ENCODE data around the gene MROH9. TPM values are rescaled to one million over a fixed set of nuclear protein-coding genes. Genes with fewer than 3 reads are reported as not detected.
A peak's percentile ranks its signal among the peaks of the same experiment; 100 is the strongest.

MROH9 gene
- total and polyA plus RNA-seq, 2 of the 13 experiments (the other 11 are each of a cell fraction or from before 2014, with no cell fraction given): not detected

DNA sequence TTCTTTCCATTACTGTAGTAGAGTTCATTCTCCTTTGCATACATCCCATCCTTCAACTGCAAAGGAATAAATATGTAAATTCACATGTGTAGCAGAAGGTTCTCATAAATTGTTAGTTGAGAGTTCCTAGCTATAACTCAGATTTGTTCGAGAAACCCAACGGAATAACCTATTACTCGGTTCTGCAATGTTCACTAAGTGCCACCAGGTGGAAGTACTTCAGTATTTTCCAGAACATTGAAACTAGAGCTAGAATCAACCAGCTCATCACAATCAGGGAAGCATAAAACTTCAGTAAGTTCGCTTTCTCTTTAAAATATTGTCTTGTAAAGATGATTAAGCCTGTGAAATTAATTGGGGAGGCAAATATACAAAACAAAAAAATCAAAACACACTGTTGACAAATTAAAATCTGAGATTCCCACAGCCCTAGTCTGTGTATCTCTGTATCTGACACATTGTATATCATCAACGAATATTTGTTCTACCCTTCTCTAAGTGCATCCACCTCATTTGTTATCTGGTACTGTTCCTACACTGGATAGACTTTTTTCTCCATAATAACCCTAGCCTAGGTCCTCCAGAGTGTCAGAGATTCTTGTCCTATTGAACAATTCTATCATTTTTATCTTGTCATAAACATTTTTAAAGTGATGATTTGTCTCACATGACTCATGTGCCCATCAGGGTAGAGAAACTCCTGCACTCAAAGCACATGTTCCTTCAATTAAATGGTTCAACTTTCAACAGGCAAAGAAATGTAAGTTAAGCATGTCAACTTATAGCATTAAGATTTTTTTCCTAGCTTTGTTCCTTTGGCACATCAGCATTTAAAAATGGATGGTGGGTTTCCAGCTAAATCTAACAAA, 31.9 kb downstream of the MROH9 start:
- in situ Hi-C loops (cut with HindIII; ENCODE audit: extremely low pct_ligation_motif_present, low pct_unique_long_range_greater_than_20kb): no loop called here
- no peaks in the 10 kb centered on the region for H4K20me1 ChIP-seq (ENCODE audit: insufficient read depth, low read length)
- H3K4me3 ChIP-seq (replicated peaks in 1 of 3; ENCODE audit: insufficient read depth in 1 of 3, low read depth in 2 of 3, low read length in 3 of 3): no peak overlapping the region
- POLR2A ChIA-PET: no interaction called here
- DNase-seq (ENCODE audit: low spot score): peak; percentile 25
- H3K79me2 ChIP-seq (ENCODE audit: insufficient read depth, low read length): no peaks in the 10 kb centered on the region
- peak; percentile 74 for ATAC-seq
- TF ChIP-seq, protein P1, sequence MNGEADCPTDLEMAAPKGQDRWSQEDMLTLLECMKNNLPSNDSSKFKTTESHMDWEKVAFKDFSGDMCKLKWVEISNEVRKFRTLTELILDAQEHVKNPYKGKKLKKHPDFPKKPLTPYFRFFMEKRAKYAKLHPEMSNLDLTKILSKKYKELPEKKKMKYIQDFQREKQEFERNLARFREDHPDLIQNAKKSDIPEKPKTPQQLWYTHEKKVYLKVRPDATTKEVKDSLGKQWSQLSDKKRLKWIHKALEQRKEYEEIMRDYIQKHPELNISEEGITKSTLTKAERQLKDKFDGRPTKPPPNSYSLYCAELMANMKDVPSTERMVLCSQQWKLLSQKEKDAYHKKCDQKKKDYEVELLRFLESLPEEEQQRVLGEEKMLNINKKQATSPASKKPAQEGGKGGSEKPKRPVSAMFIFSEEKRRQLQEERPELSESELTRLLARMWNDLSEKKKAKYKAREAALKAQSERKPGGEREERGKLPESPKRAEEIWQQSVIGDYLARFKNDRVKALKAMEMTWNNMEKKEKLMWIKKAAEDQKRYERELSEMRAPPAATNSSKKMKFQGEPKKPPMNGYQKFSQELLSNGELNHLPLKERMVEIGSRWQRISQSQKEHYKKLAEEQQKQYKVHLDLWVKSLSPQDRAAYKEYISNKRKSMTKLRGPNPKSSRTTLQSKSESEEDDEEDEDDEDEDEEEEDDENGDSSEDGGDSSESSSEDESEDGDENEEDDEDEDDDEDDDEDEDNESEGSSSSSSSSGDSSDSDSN (CRISPR knock-in tag; IDR thresholded peaks at IDR 0.05): no peak
- TF ChIP-seq SPEN (CRISPR knock-in tag; IDR thresholded peaks at IDR 0.05; ENCODE audit: low read depth) (no peak), BCLAF1 (IDR thresholded peaks at IDR 0.05) (no peak), STAG1 (CRISPR knock-in tag; IDR thresholded peaks at IDR 0.05) (peak; percentile 44), SMC3 (IDR thresholded peaks at IDR 0.05; ENCODE audit: low read length) (peak; percentile 56; the same call in 1 of the 2 replicates)
- TF ChIP-seq, protein P2, sequence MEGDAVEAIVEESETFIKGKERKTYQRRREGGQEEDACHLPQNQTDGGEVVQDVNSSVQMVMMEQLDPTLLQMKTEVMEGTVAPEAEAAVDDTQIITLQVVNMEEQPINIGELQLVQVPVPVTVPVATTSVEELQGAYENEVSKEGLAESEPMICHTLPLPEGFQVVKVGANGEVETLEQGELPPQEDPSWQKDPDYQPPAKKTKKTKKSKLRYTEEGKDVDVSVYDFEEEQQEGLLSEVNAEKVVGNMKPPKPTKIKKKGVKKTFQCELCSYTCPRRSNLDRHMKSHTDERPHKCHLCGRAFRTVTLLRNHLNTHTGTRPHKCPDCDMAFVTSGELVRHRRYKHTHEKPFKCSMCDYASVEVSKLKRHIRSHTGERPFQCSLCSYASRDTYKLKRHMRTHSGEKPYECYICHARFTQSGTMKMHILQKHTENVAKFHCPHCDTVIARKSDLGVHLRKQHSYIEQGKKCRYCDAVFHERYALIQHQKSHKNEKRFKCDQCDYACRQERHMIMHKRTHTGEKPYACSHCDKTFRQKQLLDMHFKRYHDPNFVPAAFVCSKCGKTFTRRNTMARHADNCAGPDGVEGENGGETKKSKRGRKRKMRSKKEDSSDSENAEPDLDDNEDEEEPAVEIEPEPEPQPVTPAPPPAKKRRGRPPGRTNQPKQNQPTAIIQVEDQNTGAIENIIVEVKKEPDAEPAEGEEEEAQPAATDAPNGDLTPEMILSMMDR (CRISPR knock-in tag; IDR thresholded peaks at IDR 0.05): peak; percentile 55
- TF ChIP-seq, protein P3, sequence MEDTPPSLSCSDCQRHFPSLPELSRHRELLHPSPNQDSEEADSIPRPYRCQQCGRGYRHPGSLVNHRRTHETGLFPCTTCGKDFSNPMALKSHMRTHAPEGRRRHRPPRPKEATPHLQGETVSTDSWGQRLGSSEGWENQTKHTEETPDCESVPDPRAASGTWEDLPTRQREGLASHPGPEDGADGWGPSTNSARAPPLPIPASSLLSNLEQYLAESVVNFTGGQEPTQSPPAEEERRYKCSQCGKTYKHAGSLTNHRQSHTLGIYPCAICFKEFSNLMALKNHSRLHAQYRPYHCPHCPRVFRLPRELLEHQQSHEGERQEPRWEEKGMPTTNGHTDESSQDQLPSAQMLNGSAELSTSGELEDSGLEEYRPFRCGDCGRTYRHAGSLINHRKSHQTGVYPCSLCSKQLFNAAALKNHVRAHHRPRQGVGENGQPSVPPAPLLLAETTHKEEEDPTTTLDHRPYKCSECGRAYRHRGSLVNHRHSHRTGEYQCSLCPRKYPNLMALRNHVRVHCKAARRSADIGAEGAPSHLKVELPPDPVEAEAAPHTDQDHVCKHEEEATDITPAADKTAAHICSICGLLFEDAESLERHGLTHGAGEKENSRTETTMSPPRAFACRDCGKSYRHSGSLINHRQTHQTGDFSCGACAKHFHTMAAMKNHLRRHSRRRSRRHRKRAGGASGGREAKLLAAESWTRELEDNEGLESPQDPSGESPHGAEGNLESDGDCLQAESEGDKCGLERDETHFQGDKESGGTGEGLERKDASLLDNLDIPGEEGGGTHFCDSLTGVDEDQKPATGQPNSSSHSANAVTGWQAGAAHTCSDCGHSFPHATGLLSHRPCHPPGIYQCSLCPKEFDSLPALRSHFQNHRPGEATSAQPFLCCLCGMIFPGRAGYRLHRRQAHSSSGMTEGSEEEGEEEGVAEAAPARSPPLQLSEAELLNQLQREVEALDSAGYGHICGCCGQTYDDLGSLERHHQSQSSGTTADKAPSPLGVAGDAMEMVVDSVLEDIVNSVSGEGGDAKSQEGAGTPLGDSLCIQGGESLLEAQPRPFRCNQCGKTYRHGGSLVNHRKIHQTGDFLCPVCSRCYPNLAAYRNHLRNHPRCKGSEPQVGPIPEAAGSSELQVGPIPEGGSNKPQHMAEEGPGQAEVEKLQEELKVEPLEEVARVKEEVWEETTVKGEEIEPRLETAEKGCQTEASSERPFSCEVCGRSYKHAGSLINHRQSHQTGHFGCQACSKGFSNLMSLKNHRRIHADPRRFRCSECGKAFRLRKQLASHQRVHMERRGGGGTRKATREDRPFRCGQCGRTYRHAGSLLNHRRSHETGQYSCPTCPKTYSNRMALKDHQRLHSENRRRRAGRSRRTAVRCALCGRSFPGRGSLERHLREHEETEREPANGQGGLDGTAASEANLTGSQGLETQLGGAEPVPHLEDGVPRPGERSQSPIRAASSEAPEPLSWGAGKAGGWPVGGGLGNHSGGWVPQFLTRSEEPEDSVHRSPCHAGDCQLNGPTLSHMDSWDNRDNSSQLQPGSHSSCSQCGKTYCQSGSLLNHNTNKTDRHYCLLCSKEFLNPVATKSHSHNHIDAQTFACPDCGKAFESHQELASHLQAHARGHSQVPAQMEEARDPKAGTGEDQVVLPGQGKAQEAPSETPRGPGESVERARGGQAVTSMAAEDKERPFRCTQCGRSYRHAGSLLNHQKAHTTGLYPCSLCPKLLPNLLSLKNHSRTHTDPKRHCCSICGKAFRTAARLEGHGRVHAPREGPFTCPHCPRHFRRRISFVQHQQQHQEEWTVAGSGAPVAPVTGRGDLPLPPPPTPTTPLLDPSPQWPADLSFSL (CRISPR knock-in tag; IDR thresholded peaks at IDR 0.05): no peak
- WGBS (ENCODE audit: low lambda C conversion rate): 0% methylated on average over 5 of the region's 5 CpGs
- no peaks in the 10 kb centered on the region for H3K36me3 ChIP-seq (replicated peaks in 1 of 2; ENCODE audit: control insufficient read depth in 1 of 2, insufficient read depth in 2 of 2, low read length in 2 of 2)
- no peaks in the 10 kb centered on the region for H3K27me3 ChIP-seq (ENCODE audit: control insufficient read depth in 1 of 2, insufficient read depth in 2 of 2, low read length in 2 of 2)
- H3K9ac ChIP-seq (ENCODE audit: insufficient read depth, low read depth, low read length): no peak overlapping the region
- no peak overlapping the region for H3K27ac ChIP-seq (ENCODE audit: extremely low read length, insufficient read depth, low read length)
- CTCF ChIA-PET (ENCODE audit: low intra/inter-chr PET ratio, low total read pairs): interaction anchor here (1.5 to 1.8 kb wide), 2 partner anchors 221 to 259 kb away, joined by 7 to 9 read pairs; no protein-coding TSS in a partner anchor
- intact Hi-C loops (cut with micrococcal nuclease; ENCODE audit: unreplicated experiment): loop anchor here (1.0 to 10.0 kb wide), 2 partner anchors 221 to 348 kb away; partner anchors contain the start of gene FMO4
- H3K4me1 ChIP-seq (ENCODE audit: insufficient read depth, low read length): no peaks in the 10 kb centered on the region
- H3K9me3 ChIP-seq (ENCODE audit: low read length): no peaks in the 10 kb centered on the region
- H2AFZ ChIP-seq (ENCODE audit: low read length): no peak overlapping the region
- no peak overlapping the region for H3K4me2 ChIP-seq (ENCODE audit: low read depth, low read length)
- peak; percentile 53 for FAIRE-seq
- BruUV-seq (replicated peaks): no TSS peak
